Gastroesophageal sphincter (tissue), 3 donors: ENCODE measurements around the gene CARS1.

Source experiments
- CTCF ChIP-seq, 4 experiments: fragments of 200-600 bp in 2 of 4; fragments of 450-650 bp in 2 of 4; sonication (generic) in 1 of 4; IDR thresholded peaks; one replicate each; pipeline ENCODE4 v1.5.1; 2017 to 2019; ENCODE audit warnings: antibody characterized with exemption in 4 of 4, mild to moderate bottlenecking in 2 of 4, moderate library complexity in 2 of 4
- POLR2A ChIP-seq, 2 donors: fragments of 450-650 bp; IDR thresholded peaks; one replicate each; pipeline ENCODE4 v1.6.1; 2017; ENCODE audit warnings: antibody characterized with exemption in 2 of 2, mild to moderate bottlenecking in 2 of 2, moderate library complexity in 1 of 2

- TF ChIP-seq CTCF (IDR thresholded peaks at IDR 0.05) (no peak), POLR2A (IDR thresholded peaks at IDR 0.05) (no peak)
Measured at GRCh38 chr11:3086114-3086513, 28.9 kb upstream of the CARS1 start.
